NT2/D1 (cell line): ENCODE results near the gene SDK2.

Experiments used
- SUZ12 ChIP-seq: IDR thresholded peaks from 2 replicates; pipeline ENCODE4 v1.6.1; 2011; ENCODE audit not compliant: insufficient read length, insufficient read depth; ENCODE audit errors: extremely low read depth
- YY1 ChIP-seq: IDR thresholded peaks from 2 replicates; pipeline ENCODE4 v1.6.1; 2011; ENCODE audit not compliant: insufficient read length, insufficient read depth
- ZNF274 ChIP-seq: IDR thresholded peaks from 2 replicates; pipeline ENCODE4 v1.6.1; 2011; ENCODE audit warnings: mild to moderate bottlenecking, low read depth, low read length

- TF ChIP-seq YY1 (no peak), SUZ12 (no peak), ZNF274 (no peak)
Observed at GRCh38 chr17:73493956-73494926, 150.0 kb downstream of the SDK2 start.
